Measurements from ENCODE around the gene BCL2L2.

- TF ChIP-seq MAX (CRISPR knock-in tag; IDR thresholded peaks at IDR 0.05) (no peak), TEAD4 (IDR thresholded peaks at IDR 0.05; ENCODE audit: low read length) (no peak), TEAD4 (CRISPR knock-in tag; IDR thresholded peaks at IDR 0.05; ENCODE audit: borderline replicate concordance) (no peak), TOE1 (IDR thresholded peaks at IDR 0.05; ENCODE audit: borderline replicate concordance) (no peak), TOE1 (CRISPR knock-in tag; IDR thresholded peaks at IDR 0.05; ENCODE audit: borderline replicate concordance, low read depth) (no peak), MCM2 (IDR thresholded peaks at IDR 0.05; ENCODE audit: low read depth) (no peak), NFYB (IDR thresholded peaks at IDR 0.05; ENCODE audit: extremely low read depth, insufficient read length) (no peak), PURB (CRISPR knock-in tag; IDR thresholded peaks at IDR 0.05; ENCODE audit: low read depth) (no peak), POLR2AphosphoS5 (IDR thresholded peaks at IDR 0.05; ENCODE audit: control insufficient read depth, insufficient read depth, low read depth, low read length) (no peak), SNRNP70 (optimal IDR thresholded peaks at IDR 0.05; ENCODE audit: low read depth, low read length) (no peak), EP300 (IDR thresholded peaks at IDR 0.05; ENCODE audit: low read length) (no peak), IRF2 (CRISPR knock-in tag; IDR thresholded peaks at IDR 0.05) (no peak), ZNF175 (CRISPR knock-in tag; IDR thresholded peaks at IDR 0.05; ENCODE audit: low read depth) (no peak), IRF1 (CRISPR knock-in tag; IDR thresholded peaks at IDR 0.05; ENCODE audit: borderline replicate concordance) (no peak), NBN (IDR thresholded peaks at IDR 0.05; ENCODE audit: low read depth) (no peak)
These were observed 3.9 kb downstream of the BCL2L2 start for GRCh38 chr14:23310546-23310945.

Measured in K562 (cell line).